ENCODE results near the gene TH. TPM values are rescaled to one million over a fixed set of nuclear protein-coding genes. Genes with fewer than 3 reads are reported as not detected.

The TH gene
- total and polyA plus RNA-seq, 5 donors: not detected

DNA sequence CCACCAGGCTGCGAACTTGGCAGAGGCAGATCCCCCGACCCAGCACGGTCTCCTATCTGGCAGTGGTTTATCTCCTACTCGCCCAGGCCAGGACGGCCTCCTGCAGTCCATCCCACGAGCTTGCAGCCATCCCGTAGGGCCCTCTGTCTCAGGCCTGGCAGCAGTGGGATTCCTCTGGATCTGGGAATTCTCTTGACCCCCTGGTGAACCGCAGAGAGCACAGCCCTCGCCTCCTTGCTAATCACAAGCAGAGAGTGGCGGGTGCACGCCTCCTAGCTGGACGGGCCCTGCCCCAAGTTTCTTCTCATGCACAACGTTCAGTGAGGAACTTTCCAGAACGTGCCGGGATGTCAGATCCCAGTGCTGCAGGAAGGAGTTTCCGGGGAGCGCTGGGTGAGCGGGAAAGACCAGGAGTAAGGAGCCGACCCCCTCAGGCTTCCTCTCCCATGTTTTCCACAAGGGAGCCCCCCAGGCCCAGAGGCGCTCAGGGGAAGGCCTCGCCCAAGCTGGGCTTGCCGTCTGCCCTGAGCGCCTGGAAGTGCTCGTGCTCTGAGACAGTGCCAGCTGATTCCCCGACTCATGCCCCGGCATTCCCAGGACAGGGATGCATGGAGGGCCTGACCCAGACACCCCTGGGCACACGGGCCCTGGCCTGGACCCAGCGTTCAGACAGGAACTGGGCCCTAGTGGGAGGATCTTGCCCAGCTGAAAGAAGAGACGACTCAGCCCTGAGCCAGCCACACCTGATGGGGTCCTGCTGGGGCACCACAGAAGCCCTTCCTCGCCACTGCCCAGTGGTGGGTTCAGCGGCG is 57.0 kb downstream of the TH start:
- 71% methylated on average over 32 of the region's 32 CpGs for WGBS
- no peaks in the 10 kb centered on the region for H3K27me3 ChIP-seq (ENCODE audit: control insufficient read depth, insufficient read depth)

More for the DNA sequence above, 57.0 kb downstream of the TH start:
- DNase-seq (peak in 2 of 3 donors; percentile 66 to 72), ATAC-seq (peak; percentile 49 to 65)
- Histone ChIP-seq H3K4me1 (ENCODE audit: control insufficient read depth, insufficient read depth, low read length) (no peaks in the 10 kb centered on the region), H3K27ac (ENCODE audit: low read length) (no peak overlapping the region), H3K9me3 (ENCODE audit: control insufficient read depth, low read length) (no peaks in the 10 kb centered on the region), H3K4me3 (ENCODE audit: low read length) (no peak overlapping the region)
- intact Hi-C loops (cut with DNase I): no loop called here

Small RNA genes within 50 kb of the gene (microRNA-seq; reads per million reads assigned to microRNA genes)
- 0 reads per million in 2 donors for gene MIR4686
- 39.6 to 95.5 reads per million in 2 donors for gene MIR483

Other genes with a start within 250 kb of the TH start
- 100 to 1,000 TPM in 1 of 4 donors, 10 to 100 TPM in 3; 47.1 to 102 (median 74.8) TPM for gene MRPL23, start 224.5 kb downstream of the TH start, total RNA-seq
- 108 TPM for gene MRPL23, start 224.5 kb downstream of the TH start, polyA plus RNA-seq
- gene H19, start 174.0 kb downstream of the TH start, total RNA-seq: 100 to 1,000 TPM; 279 to 500 (median 401) TPM
- 813 TPM for gene H19, start 174.0 kb downstream of the TH start, polyA plus RNA-seq
- 10 to 100 TPM; 34.6 to 94.1 (median 47.0) TPM for gene IGF2, start 32.4 kb downstream of the TH start, total RNA-seq
- 66.3 TPM for gene IGF2, start 32.4 kb downstream of the TH start, polyA plus RNA-seq
- gene INS, start 10.6 kb downstream of the TH start, total RNA-seq: 1 to 10 TPM in 1 of 4 donors, not detected in 3; 1.1 TPM
- not detected for gene INS, start 10.6 kb downstream of the TH start, polyA plus RNA-seq
- under 1 TPM in 3 of 4 donors, not detected in 1; 0.23 to 0.51 (median 0.35) TPM for gene ASCL2, start 98.8 kb upstream of the TH start, total RNA-seq
- 0.20 TPM for gene ASCL2, start 98.8 kb upstream of the TH start, polyA plus RNA-seq
- gene C11orf21, start 130.1 kb upstream of the TH start, total RNA-seq: 10 to 100 TPM in 3 of 4 donors, 1 to 10 TPM in 1; 3.9 to 24.2 (median 15.3) TPM
- gene C11orf21, start 130.1 kb upstream of the TH start, polyA plus RNA-seq: 13.4 TPM
- gene TSPAN32, start 130.2 kb upstream of the TH start, total RNA-seq: 10 to 100 TPM; 11.4 to 24.0 (median 14.3) TPM
- 11.5 TPM for gene TSPAN32, start 130.2 kb upstream of the TH start, polyA plus RNA-seq
- gene CD81, start 205.5 kb upstream of the TH start, total RNA-seq: 100 to 1,000 TPM; 677 to 920 (median 748) TPM
- 869 TPM for gene CD81, start 205.5 kb upstream of the TH start, polyA plus RNA-seq
- gene TSSC4, start 228.9 kb upstream of the TH start, total RNA-seq: 10 to 100 TPM; 30.5 to 50.4 (median 37.1) TPM
- 31.8 TPM for gene TSSC4, start 228.9 kb upstream of the TH start, polyA plus RNA-seq